HPDE6-E6E7 (cell line): ENCODE data around the gene NDUFS3.

Source experiments
- DNase-seq: peaks from one replicate; pipeline ENCODE4 v3.0.0; 2011; ENCODE audit warnings: missing footprints; ENCODE audit errors: extremely low spot score

NDUFS3 gene

GRCh38 chr11:47589977-47590861, 11.3 kb downstream of the NDUFS3 start:
- DNase-seq, result no peak

- DNase-seq, result no peak
Observed at GRCh38 chr11:47591764-47592163, 12.9 kb downstream of the NDUFS3 start.

- DNase-seq, result no peak
Observed at GRCh38 chr11:47592251-47592650, 13.4 kb downstream of the NDUFS3 start.

GRCh38 chr11:47592970-47593369, 14.1 kb downstream of the NDUFS3 start:
- DNase-seq, result no peak

GRCh38 chr11:47593492-47593933, 14.6 kb downstream of the NDUFS3 start:
- no peak for DNase-seq

GRCh38 chr11:47593934-47594855, 15.3 kb downstream of the NDUFS3 start, which contains the start of gene C1QTNF4:
Gene C1QTNF4 (minus strand): TSS chr11:47594411. CDS start chr11:47590810, 3,601 bp downstream.
- DNase-seq, result no peak

- DNase-seq, result no peak
Observed at GRCh38 chr11:47595029-47595428, 16.2 kb downstream of the NDUFS3 start.

- DNase-seq, result no peak
Observed at GRCh38 chr11:47595967-47596366, 17.1 kb downstream of the NDUFS3 start.

- no peak for DNase-seq
Observed at GRCh38 chr11:47599902-47600301, 21.0 kb downstream of the NDUFS3 start.

GRCh38 chr11:47603295-47603694, 24.4 kb downstream of the NDUFS3 start:
- DNase-seq, result no peak

GRCh38 chr11:47605921-47606320, 27.0 kb downstream of the NDUFS3 start:
- no peak for DNase-seq

GRCh38 chr11:47606731-47607130, 27.9 kb downstream of the NDUFS3 start:
- no peak for DNase-seq

- DNase-seq, result no peak
Observed at GRCh38 chr11:47607380-47607779, 28.5 kb downstream of the NDUFS3 start.

GRCh38 chr11:47609675-47610074, 30.8 kb downstream of the NDUFS3 start:
- DNase-seq, result no peak

- DNase-seq, result no peak
Observed at GRCh38 chr11:47611348-47611794, 32.5 kb downstream of the NDUFS3 start.

- DNase-seq, result no peak
Observed at GRCh38 chr11:47615249-47615648, 36.4 kb downstream of the NDUFS3 start.

GRCh38 chr11:47616726-47617416, 38.0 kb downstream of the NDUFS3 start:
- DNase-seq, result no peak

- DNase-seq, result no peak
Observed at GRCh38 chr11:47617417-47617809, 38.5 kb downstream of the NDUFS3 start.

GRCh38 chr11:47620836-47621378, 42.0 kb downstream of the NDUFS3 start:
- DNase-seq, result no peak

GRCh38 chr11:47626234-47626633, 47.4 kb downstream of the NDUFS3 start:
- no peak for DNase-seq

- DNase-seq, result no peak
Observed at GRCh38 chr11:47628026-47628425, 49.2 kb downstream of the NDUFS3 start.
